Vagina (tissue), 2 donors: ENCODE measurements around the gene PHF11. TPM values are rescaled to one million over a fixed set of nuclear protein-coding genes. Genes with fewer than 3 reads are reported as not detected.

ENCODE experiments used
- DNase-seq, 2 donors: peaks; one replicate each; pipeline ENCODE4 v3.0.0-alpha.2; 2017; ENCODE audit errors: extremely low spot score in 2 of 2
- H3K27ac ChIP-seq: fragments of 200-600 bp; sonication (generic); one replicate; pipeline ENCODE4 v1.5.1; 2019
- H3K27me3 ChIP-seq: fragments of 200-600 bp; sonication (generic); one replicate; pipeline ENCODE4 v1.5.1; 2019
- H3K36me3 ChIP-seq, 2 donors: fragments of 200-600 bp; sonication (generic); one replicate each; pipeline ENCODE4 v1.5.1; 2017 to 2019
- H3K4me1 ChIP-seq: fragments of 200-600 bp; sonication (generic); one replicate; pipeline ENCODE4 v1.5.1; 2019
- H3K4me3 ChIP-seq, 2 donors: fragments of 200-600 bp; sonication (generic); 1 replicate in 1 of 2; 2 replicates in 1 of 2; pipeline ENCODE4 v1.5.1; 2016 to 2019
- H3K9me3 ChIP-seq: fragments of 200-600 bp; sonication (generic); one replicate; pipeline ENCODE4 v1.5.1; 2019
- POLR2A ChIP-seq, 2 donors: fragments of 450-650 bp; IDR thresholded peaks; one replicate each; pipeline ENCODE4 v1.6.1; 2017; ENCODE audit warnings: antibody characterized with exemption in 2 of 2, mild to moderate bottlenecking in 2 of 2, moderate library complexity in 2 of 2
- POLR2AphosphoS5 ChIP-seq, 2 donors: sonication (generic); formaldehyde crosslinking; IDR thresholded peaks; one replicate each; pipeline ENCODE4 v1.9.0; 2017; ENCODE audit warnings: antibody characterized with exemption in 2 of 2, mild to moderate bottlenecking in 2 of 2, low read depth in 1 of 2; ENCODE audit not compliant: insufficient read depth in 1 of 2
- intact Hi-C: fragments of 100-400 bp; cut with DNase I; formaldehyde crosslinking; loops from one replicate; pipeline ENCODE4 v1.15.1; 2023
- total RNA-seq: library from RNA; depleted of rRNA; stranded (reverse); fragments of >200 nt; gene quantifications from one replicate; pipeline ENCODE4 v1.2.3, GENCODE V29; 2016
- TF ChIP-seq, protein P1 (sequence below), 3 experiments: fragments of 450-650 bp in 2 of 3; fragments of 200-600 bp in 1 of 3; sonication (generic) in 1 of 3; IDR thresholded peaks; one replicate each; pipeline ENCODE4 v1.5.1; 2017 to 2019; ENCODE audit warnings: antibody characterized with exemption in 3 of 3, mild to moderate bottlenecking in 2 of 3, moderate library complexity in 2 of 3

PHF11 gene
- total RNA-seq, 1 donor from 2014 or later: 44.9 TPM

DNA sequence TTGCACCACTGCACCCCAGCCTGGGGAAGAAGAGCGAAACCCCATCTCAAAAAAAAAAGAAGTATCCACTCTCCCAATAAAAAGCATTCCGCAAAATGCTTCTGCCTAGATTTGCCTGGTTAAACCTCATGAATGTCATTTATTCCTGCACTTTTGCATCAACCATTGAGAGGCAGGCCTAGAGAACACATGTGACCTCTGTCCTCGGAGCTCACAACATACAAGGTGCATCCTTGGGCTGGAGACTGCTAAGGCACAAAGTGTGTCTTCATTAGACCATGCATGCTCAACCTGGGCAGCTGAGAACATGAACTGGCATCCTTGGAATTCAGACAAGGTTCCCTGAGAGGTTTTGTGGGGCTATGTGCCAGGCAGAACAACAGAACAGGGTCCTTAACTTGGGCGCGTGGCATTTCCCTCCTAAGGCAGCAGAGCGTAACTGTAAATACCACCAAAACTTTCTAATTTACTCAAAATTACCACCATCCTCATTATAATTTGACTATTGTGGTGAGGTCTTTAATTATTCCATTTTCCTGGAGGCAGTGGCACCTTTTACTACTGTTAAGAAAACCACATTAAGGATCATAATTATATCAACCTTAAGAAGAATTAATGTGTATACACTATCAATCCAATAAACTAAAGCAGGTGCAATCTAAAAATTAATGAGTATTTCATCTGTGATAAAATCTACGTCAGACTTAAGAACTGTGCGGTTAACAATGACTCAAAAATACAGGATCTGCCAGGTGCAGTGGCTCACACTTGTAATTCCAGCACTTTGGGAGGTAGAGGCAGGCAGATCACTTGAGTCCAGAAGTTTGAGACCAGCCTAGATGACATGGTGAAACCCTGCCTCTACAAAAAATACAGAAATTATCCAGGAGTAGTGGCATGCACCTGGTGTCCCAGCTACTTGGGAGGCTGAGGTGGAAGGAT lies 75.8 kb downstream of the PHF11 start:
- H3K4me3 ChIP-seq: no peak overlapping the region
- H3K36me3 ChIP-seq: no peaks in the 10 kb centered on the region
- no peak overlapping the region for H3K27ac ChIP-seq
- TF ChIP-seq, protein P1, sequence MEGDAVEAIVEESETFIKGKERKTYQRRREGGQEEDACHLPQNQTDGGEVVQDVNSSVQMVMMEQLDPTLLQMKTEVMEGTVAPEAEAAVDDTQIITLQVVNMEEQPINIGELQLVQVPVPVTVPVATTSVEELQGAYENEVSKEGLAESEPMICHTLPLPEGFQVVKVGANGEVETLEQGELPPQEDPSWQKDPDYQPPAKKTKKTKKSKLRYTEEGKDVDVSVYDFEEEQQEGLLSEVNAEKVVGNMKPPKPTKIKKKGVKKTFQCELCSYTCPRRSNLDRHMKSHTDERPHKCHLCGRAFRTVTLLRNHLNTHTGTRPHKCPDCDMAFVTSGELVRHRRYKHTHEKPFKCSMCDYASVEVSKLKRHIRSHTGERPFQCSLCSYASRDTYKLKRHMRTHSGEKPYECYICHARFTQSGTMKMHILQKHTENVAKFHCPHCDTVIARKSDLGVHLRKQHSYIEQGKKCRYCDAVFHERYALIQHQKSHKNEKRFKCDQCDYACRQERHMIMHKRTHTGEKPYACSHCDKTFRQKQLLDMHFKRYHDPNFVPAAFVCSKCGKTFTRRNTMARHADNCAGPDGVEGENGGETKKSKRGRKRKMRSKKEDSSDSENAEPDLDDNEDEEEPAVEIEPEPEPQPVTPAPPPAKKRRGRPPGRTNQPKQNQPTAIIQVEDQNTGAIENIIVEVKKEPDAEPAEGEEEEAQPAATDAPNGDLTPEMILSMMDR (IDR thresholded peaks at IDR 0.05): no peak
- no peak for TF ChIP-seq POLR2A (IDR thresholded peaks at IDR 0.05)
- TF ChIP-seq POLR2AphosphoS5 (IDR thresholded peaks at IDR 0.05; ENCODE audit: insufficient read depth in 1 of 2, low read depth in 1 of 2): no peak
- H3K27me3 ChIP-seq: no peaks in the 10 kb centered on the region
- no peak for DNase-seq
- peaks cover 4% of the 10 kb centered on the region for H3K4me1 ChIP-seq
- intact Hi-C loops: no loop called here
- no peaks in the 10 kb centered on the region for H3K9me3 ChIP-seq

Other genes starting within 250 kb of the PHF11 start
- gene CDADC1, start 248.0 kb upstream of the PHF11 start, total RNA-seq: 6.9 TPM
- gene CAB39L, start 51.9 kb upstream of the PHF11 start, total RNA-seq: 31.7 TPM
- 8.6 TPM for gene SETDB2, start 51.7 kb upstream of the PHF11 start, total RNA-seq
- 10.1 TPM for gene RCBTB1, start 89.6 kb downstream of the PHF11 start, total RNA-seq
- gene ARL11, start 132.6 kb downstream of the PHF11 start, total RNA-seq: 0.98 TPM
- 90.8 TPM for gene EBPL, start 195.5 kb downstream of the PHF11 start, total RNA-seq